Measurements from ENCODE around the gene FBXL15. TPM values are rescaled to one million over a fixed set of nuclear protein-coding genes. Genes with fewer than 3 reads are reported as not detected.

The FBXL15 gene
- total and polyA plus RNA-seq, 9 of the 15 experiments (the other 6 are each of a cell fraction or from before 2014, with no cell fraction given): 0.08 to 25.9 (median 3.5) TPM

DNA sequence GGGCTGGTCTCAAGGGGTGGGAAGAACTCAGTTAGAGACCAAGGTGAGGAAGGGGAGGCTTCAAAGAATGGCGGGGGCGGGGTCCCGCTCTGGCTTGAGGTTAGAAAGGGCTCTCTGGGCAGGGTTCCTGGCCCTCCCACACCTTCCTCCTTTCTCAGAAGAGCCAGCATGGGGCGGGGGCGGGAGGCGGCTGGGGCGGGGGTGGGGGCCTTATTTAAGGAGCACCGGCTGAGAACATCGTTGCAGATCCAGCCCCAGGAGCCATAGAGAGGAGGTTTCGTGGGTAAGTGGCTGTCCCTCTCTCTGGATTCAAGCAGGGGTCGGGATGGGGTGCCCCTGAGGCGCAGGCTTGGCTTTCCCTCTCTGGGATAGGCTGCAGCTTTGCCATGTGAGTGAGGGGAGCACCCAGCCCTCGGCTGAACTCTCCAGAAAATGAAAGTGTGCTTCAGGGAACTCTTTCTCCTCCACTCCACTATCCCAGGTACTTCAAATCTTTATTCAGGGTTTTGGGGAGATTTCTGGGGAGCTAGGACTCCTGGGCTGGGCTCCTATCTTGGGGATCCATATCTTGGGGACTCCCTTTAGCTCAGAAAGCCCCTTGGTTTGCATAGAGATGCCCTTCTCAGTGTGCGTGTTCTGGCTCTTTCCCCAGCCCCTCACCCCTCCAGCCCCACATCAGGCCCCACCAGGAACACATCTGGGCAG, 15.0 kb downstream of the FBXL15 start (continued):
- TF ChIP-seq ZBTB11 (CRISPR knock-in tag; IDR thresholded peaks at IDR 0.05) (0 out of 6 replicates have a peak, but pooled peaks of 1 of the 3 experiments have one; percentile 30), POLR2H (tag; IDR thresholded peaks at IDR 0.05; ENCODE audit: low read depth) (peak; percentile 96), TAF1 (IDR thresholded peaks at IDR 0.05; ENCODE audit: control insufficient read depth, extremely low read depth, insufficient read depth, low read length, severe bottlenecking) (peak; percentile 79), PHF20 (IDR thresholded peaks at IDR 0.05; ENCODE audit: partially characterized antibody) (no peak), HEY1 (CRISPR knock-in tag; IDR thresholded peaks at IDR 0.05; ENCODE audit: borderline replicate concordance) (no peak), POLR2AphosphoS2 (IDR thresholded peaks at IDR 0.05; ENCODE audit: low read length) (peak; percentile 77; the same call in 1 of the 2 replicates), VEZF1 (CRISPR knock-in tag; IDR thresholded peaks at IDR 0.05) (peak; percentile 86), ELF2 (CRISPR knock-in tag; IDR thresholded peaks at IDR 0.05) (no peak), ZNF407 (IDR thresholded peaks at IDR 0.05; ENCODE audit: low read depth) (no peak), TCF7 (IDR thresholded peaks at IDR 0.05; ENCODE audit: borderline replicate concordance) (peak; percentile 6; the same call in 1 of the 2 replicates), ZNF263 (CRISPR knock-in tag; IDR thresholded peaks at IDR 0.05; ENCODE audit: borderline replicate concordance) (peak; percentile 47; the same call in 1 of the 2 replicates), CBFA2T2 (conservative IDR thresholded peaks at IDR 0.05) (no peak), NFRKB (IDR thresholded peaks at IDR 0.05; ENCODE audit: low read depth) (no peak), TCFL5 (CRISPR knock-in tag; conservative IDR thresholded peaks at IDR 0.05) (no peak)
